ENCODE data around the gene GABBR2. TPM values are rescaled to one million over a fixed set of nuclear protein-coding genes. Genes with fewer than 3 reads are reported as not detected.

Gene GABBR2
- total and polyA plus RNA-seq, 4 donors, result 20.0 to 140 (median 93.3) TPM

DNA sequence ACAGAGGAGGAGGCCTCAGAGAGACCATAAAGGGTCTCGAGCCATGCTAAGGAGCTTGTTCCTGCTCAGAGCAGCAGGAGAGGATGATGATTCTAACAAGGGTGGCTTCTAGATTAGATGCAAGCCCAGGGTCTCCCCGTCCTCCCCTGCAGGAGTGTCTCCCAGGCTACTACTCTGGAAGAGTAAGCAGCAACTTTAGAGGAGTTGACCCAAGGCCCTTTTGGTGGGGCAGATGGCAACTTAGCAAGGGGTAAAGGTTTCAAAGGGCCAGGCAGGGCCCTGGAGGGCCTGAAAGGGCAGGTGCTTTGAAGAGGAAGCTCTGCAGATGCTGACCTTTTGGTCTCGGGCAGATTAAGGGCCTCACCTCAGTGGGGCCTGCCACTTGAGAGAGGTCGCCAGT, 174.9 kb downstream of the GABBR2 start:
- H3K4me3 ChIP-seq (ENCODE audit: low read depth, low read length), result no peak overlapping the region
- H3K9me3 ChIP-seq (ENCODE audit: control insufficient read depth, insufficient read depth, low read length), result no peaks in the 10 kb centered on the region
- H3K4me1 ChIP-seq (ENCODE audit: control insufficient read depth, insufficient read depth, low read length), result peaks cover 27% of the 10 kb centered on the region
- 98% methylated on average over 4 of the region's 4 CpGs for WGBS (ENCODE audit: insufficient coverage)
- no peak overlapping the region for H3K27ac ChIP-seq (ENCODE audit: low read depth, low read length)
- no peaks in the 10 kb centered on the region for H3K27me3 ChIP-seq (ENCODE audit: control insufficient read depth, insufficient read depth, low read length)
- DNase-seq (ENCODE audit: low read depth in 4 of 6, low spot score in 6 of 6), result no peak
- peaks cover 8% of the 10 kb centered on the region for H3K36me3 ChIP-seq (ENCODE audit: control insufficient read depth, insufficient read depth, low read length)

DNA sequence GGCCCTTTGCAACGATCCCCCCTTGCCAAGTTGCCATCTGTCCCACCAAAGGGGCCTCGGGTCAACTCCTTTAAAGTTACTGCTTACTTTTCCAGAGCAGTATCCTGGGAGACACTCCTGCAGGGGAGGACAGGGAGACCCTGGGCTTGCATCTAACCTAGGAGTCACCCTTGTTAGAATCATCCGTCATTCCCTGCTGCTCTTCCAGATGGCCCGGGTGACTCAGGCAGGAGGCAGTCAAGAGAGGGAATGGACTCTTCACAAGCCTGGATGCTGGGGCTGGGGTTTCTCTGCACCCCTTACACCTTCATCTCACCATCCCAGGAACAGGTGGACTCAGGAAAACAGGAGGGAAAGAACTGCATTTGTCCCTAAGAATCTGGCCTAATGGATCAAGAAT, 175.6 kb downstream of the GABBR2 start:
- H3K27ac ChIP-seq (ENCODE audit: low read depth, low read length), result no peak overlapping the region
- H3K36me3 ChIP-seq (ENCODE audit: control insufficient read depth, insufficient read depth, low read length), result peaks cover 8% of the 10 kb centered on the region
- H3K4me1 ChIP-seq (ENCODE audit: control insufficient read depth, insufficient read depth, low read length), result peaks cover 19% of the 10 kb centered on the region
- DNase-seq (ENCODE audit: low read depth in 4 of 6, low spot score in 6 of 6), result no peak
- whole genome bisulfite sequencing (ENCODE audit: insufficient coverage), result 31% methylated on average over 2 of the region's 4 CpGs
- H3K4me3 ChIP-seq (ENCODE audit: low read depth, low read length), result no peak overlapping the region
- peaks cover 2% of the 10 kb centered on the region for H3K9me3 ChIP-seq (ENCODE audit: control insufficient read depth, insufficient read depth, low read length)
- no peaks in the 10 kb centered on the region for H3K27me3 ChIP-seq (ENCODE audit: control insufficient read depth, insufficient read depth, low read length)

DNA sequence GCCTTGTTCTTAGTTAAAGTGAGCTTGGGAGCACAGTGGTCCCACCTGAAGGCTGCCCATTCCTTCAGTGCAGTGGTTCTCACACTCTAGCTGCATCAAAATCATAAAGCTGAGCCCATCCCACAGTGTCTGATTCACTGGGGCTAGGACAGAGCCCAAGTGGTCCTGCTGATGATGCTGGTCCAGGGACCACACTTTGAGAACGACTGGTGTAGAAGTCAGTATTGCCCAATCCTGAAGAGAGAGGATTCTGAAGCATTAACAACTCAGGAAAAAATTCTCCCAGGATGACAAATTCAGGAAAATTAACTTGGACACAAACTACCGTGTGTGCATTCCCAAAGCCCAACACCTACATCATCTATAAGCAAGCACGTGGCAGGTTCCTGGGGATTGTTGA, 176.2 kb downstream of the GABBR2 start:
- H3K9me3 ChIP-seq (ENCODE audit: control insufficient read depth, insufficient read depth, low read length), result peaks cover 2% of the 10 kb centered on the region
- H3K27ac ChIP-seq (ENCODE audit: low read depth, low read length), result no peak overlapping the region
- WGBS (ENCODE audit: insufficient coverage), result 75% methylated on average over 3 of the region's 3 CpGs
- peaks cover 19% of the 10 kb centered on the region for H3K4me1 ChIP-seq (ENCODE audit: control insufficient read depth, insufficient read depth, low read length)
- no peaks in the 10 kb centered on the region for H3K27me3 ChIP-seq (ENCODE audit: control insufficient read depth, insufficient read depth, low read length)
- peaks cover 8% of the 10 kb centered on the region for H3K36me3 ChIP-seq (ENCODE audit: control insufficient read depth, insufficient read depth, low read length)
- no peak overlapping the region for H3K4me3 ChIP-seq (ENCODE audit: low read depth, low read length)
- DNase-seq (ENCODE audit: low read depth in 4 of 6, low spot score in 6 of 6), result no peak

DNA sequence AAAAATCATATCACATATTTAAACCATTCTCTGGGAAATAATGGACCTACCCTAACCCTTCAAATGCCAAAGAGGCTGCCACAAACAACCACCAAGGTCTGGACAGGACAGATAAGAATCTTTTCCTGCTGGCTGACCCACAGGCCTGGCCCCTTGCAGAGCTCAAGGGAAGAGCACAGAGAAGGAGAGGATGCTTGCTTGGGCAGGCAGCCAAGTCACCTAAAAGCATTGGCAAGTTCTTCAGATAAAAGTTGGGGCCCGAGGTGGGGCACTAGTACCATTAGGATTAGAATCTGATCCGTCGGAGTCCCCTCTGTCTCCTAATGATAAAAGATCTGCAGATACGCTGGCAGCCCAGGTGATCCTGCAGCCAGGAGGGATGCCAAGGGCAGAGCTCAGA, 176.6 kb downstream of the GABBR2 start:
- peaks cover 19% of the 10 kb centered on the region for H3K4me1 ChIP-seq (ENCODE audit: control insufficient read depth, insufficient read depth, low read length)
- 67% methylated on average over 3 of the region's 4 CpGs for WGBS (ENCODE audit: insufficient coverage)

DNA sequence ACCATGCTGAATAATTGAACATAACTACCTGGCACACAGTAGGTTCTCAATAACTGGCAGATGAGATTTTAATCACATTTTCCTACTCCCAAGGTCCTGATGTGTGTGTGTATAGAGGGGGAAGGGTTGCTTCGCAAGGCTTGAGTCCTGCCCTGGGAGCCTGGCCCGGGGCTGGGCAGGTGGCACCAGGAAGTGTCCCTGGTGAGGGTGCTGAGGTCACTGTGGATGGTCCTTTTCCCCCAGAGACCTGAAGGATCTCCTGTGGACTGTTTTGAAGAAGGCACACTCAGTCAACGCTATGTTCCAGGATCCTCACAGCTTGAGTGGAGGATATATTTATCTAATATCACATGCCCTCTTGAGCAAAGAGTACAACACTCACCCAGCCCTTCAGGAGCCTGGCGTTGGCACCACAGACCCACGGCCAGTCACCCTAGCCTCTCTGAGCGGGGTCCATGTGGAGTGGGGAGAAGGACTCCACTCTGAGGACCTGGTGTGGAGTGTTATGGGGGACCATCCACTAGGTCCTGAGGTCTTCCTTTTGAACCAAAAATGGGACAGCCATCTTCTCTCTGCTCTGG, 177.8 kb downstream of the GABBR2 start:
- Histone ChIP-seq H3K36me3 (ENCODE audit: control insufficient read depth, insufficient read depth, low read length) (peaks cover 4% of the 10 kb centered on the region), H3K27ac (ENCODE audit: low read depth, low read length) (no peak overlapping the region), H3K9me3 (ENCODE audit: control insufficient read depth, insufficient read depth, low read length) (peaks cover 2% of the 10 kb centered on the region), H3K4me1 (ENCODE audit: control insufficient read depth, insufficient read depth, low read length) (peaks cover 19% of the 10 kb centered on the region), H3K27me3 (ENCODE audit: control insufficient read depth, insufficient read depth, low read length) (no peaks in the 10 kb centered on the region), H3K4me3 (ENCODE audit: low read depth, low read length) (no peak overlapping the region)
- 94% methylated on average over 5 of the region's 6 CpGs for WGBS (ENCODE audit: insufficient coverage)
- DNase-seq (ENCODE audit: low read depth in 4 of 6, low spot score in 6 of 6), result no peak

More for the DNA sequence above, 176.6 kb downstream of the GABBR2 start:
- H3K9me3 ChIP-seq (ENCODE audit: control insufficient read depth, insufficient read depth, low read length), result peaks cover 2% of the 10 kb centered on the region
- H3K27me3 ChIP-seq (ENCODE audit: control insufficient read depth, insufficient read depth, low read length), result no peaks in the 10 kb centered on the region
- no peak for DNase-seq (ENCODE audit: low read depth in 4 of 6, low spot score in 6 of 6)
- no peak overlapping the region for H3K27ac ChIP-seq (ENCODE audit: low read depth, low read length)
- H3K4me3 ChIP-seq (ENCODE audit: low read depth, low read length), result no peak overlapping the region
- peaks cover 8% of the 10 kb centered on the region for H3K36me3 ChIP-seq (ENCODE audit: control insufficient read depth, insufficient read depth, low read length)

DNA sequence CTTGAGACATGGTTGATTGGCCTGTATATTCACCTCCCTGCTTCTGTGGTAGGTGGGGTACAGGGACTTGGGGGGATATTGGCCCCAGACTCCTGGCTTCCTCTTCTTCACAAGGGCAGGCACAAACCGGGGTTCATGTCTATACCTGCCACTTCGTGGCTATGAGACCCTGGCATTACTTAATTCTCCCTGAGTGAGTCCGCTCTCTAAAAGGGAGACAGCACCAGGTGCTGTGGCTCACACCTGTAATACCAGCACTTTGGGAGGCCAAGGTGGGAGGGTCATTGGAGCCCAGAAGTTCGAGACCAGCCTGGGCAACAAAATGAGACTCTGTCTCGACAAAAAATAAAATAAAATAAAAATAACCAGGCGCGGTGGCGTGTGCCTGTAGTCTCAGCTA, 178.5 kb downstream of the GABBR2 start:
- Histone ChIP-seq H3K36me3 (ENCODE audit: control insufficient read depth, insufficient read depth, low read length) (peaks cover 4% of the 10 kb centered on the region), H3K27me3 (ENCODE audit: control insufficient read depth, insufficient read depth, low read length) (no peaks in the 10 kb centered on the region), H3K4me3 (ENCODE audit: low read depth, low read length) (no peak overlapping the region), H3K27ac (ENCODE audit: low read depth, low read length) (no peak overlapping the region), H3K4me1 (ENCODE audit: control insufficient read depth, insufficient read depth, low read length) (peaks cover 19% of the 10 kb centered on the region), H3K9me3 (ENCODE audit: control insufficient read depth, insufficient read depth, low read length) (peaks cover 2% of the 10 kb centered on the region)
- WGBS (ENCODE audit: insufficient coverage), result 96% methylated on average over 5 of the region's 8 CpGs
- no peak for DNase-seq (ENCODE audit: low read depth in 4 of 6, low spot score in 6 of 6)

DNA sequence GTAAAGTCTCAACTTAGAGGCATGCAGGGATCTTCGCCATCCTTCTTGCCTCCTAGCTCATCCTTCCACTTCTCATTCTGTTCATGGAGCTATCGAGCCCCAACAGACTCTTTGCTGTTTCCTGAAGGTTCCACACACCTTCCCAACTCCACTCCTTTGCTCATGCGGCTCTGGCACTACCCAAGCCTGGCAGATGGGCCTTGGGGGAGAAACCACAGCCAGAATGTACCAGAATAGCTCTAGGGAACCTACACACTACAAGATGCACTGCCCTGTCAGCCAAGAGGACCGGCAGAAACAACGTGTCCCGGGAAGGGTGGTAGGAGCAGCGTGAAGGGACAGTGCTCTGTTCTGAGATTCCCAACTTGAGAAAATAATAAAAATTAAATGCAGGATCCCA, 178.9 kb downstream of the GABBR2 start:
- H3K4me1 ChIP-seq (ENCODE audit: control insufficient read depth, insufficient read depth, low read length), result peaks cover 19% of the 10 kb centered on the region
- H3K9me3 ChIP-seq (ENCODE audit: control insufficient read depth, insufficient read depth, low read length), result peaks cover 2% of the 10 kb centered on the region
- H3K27me3 ChIP-seq (ENCODE audit: control insufficient read depth, insufficient read depth, low read length), result no peaks in the 10 kb centered on the region
- H3K27ac ChIP-seq (ENCODE audit: low read depth, low read length), result no peak overlapping the region
- peaks cover 4% of the 10 kb centered on the region for H3K36me3 ChIP-seq (ENCODE audit: control insufficient read depth, insufficient read depth, low read length)
- H3K4me3 ChIP-seq (ENCODE audit: low read depth, low read length), result no peak overlapping the region
- 93% methylated on average over 3 of the region's 7 CpGs for WGBS (ENCODE audit: insufficient coverage)
- DNase-seq (ENCODE audit: low read depth in 4 of 6, low spot score in 6 of 6), result no peak

DNA sequence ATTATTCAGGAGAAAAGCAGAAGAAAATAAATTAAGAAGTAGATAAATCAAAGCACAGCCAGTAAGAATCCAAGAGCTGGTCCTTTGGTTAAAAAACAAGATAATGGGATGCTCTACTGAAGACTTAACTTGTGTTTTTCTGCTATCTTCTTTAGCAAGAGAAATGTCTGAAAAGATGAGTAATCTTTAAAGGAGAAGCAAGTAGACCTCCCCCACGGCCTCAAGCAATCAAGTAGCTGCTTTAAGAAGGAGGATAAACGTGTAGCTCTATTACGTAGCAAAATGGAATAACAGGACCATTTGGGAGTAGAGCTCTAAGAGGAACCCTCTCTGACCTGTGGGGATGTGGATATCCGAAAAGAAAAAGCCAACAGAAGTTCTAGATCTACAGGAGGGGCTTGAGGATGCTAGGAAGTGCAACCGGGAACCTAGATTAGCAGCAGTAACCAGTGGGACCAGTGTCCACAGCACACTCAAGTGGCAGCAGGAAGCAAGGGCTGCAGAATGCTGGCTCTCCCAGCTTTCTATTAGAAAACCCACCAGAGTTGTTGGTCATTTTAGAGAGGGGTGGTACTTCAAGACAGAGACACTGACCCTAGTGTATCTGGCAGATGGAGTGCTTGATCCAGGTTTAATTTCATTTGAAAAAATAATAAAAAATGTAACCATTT, 185.4 kb downstream of the GABBR2 start:
- H3K27me3 ChIP-seq (ENCODE audit: control insufficient read depth, insufficient read depth, low read length), result no peaks in the 10 kb centered on the region
- WGBS (ENCODE audit: insufficient coverage), result 60% methylated on average over 5 of the region's 5 CpGs
- H3K4me3 ChIP-seq (ENCODE audit: low read depth, low read length), result no peak overlapping the region
- peaks cover 12% of the 10 kb centered on the region for H3K4me1 ChIP-seq (ENCODE audit: control insufficient read depth, insufficient read depth, low read length)
- H3K9me3 ChIP-seq (ENCODE audit: control insufficient read depth, insufficient read depth, low read length), result no peaks in the 10 kb centered on the region
- H3K27ac ChIP-seq (ENCODE audit: low read depth, low read length), result no peak overlapping the region
- DNase-seq (ENCODE audit: low read depth in 4 of 6, low spot score in 6 of 6), result no peak
- peaks cover 3% of the 10 kb centered on the region for H3K36me3 ChIP-seq (ENCODE audit: control insufficient read depth, insufficient read depth, low read length)

DNA sequence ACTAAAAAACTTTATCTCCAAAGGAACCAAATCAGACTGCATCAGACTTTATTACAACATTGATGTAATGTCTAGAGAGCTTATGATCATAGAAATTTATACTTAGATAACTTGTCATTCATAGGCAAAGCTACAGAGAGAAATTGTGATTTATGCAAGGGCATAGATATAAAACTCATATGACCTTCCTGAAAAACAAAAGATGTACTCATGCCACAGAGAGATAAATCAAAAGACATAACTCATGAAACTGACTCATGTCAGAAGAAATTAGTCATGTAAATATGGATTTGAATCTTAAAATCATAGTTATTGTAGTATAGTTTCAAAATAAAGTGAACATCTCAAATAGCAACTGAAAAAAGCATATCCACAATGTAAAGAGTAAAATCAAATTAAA, 186.2 kb downstream of the GABBR2 start:
- H3K27ac ChIP-seq (ENCODE audit: low read depth, low read length), result no peak overlapping the region

DNA sequence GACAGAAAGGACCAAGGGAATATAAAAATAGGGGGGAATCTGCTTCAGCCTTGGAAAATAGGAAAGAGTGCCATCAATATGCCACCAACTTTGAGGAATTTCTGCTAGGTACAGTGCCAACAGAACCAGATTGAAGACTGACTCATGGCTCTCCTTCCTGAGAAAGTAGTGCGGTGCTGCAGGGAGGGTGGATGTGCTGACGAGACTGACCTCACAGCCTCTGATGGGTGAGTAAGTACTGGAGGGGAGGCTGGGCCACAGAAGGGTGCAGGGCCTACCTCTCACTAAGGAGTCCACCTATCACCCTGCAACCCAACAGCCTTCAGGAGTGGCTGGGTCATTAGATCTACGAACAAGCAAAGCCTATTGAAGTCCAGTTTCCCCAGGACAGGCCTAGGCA, 187.6 kb downstream of the GABBR2 start:
- no peak overlapping the region for H3K27ac ChIP-seq (ENCODE audit: low read depth, low read length)
- peaks cover 15% of the 10 kb centered on the region for H3K4me1 ChIP-seq (ENCODE audit: control insufficient read depth, insufficient read depth, low read length)
- no peak for DNase-seq (ENCODE audit: low read depth in 4 of 6, low spot score in 6 of 6)
- no peaks in the 10 kb centered on the region for H3K27me3 ChIP-seq (ENCODE audit: control insufficient read depth, insufficient read depth, low read length)
- 88% methylated on average over 1 of the region's 3 CpGs for WGBS (ENCODE audit: insufficient coverage)
- peaks cover 3% of the 10 kb centered on the region for H3K36me3 ChIP-seq (ENCODE audit: control insufficient read depth, insufficient read depth, low read length)
- peaks cover 1% of the 10 kb centered on the region for H3K9me3 ChIP-seq (ENCODE audit: control insufficient read depth, insufficient read depth, low read length)
- no peak overlapping the region for H3K4me3 ChIP-seq (ENCODE audit: low read depth, low read length)

More for the DNA sequence above, 186.2 kb downstream of the GABBR2 start:
- Histone ChIP-seq H3K9me3 (ENCODE audit: control insufficient read depth, insufficient read depth, low read length) (peaks cover 1% of the 10 kb centered on the region), H3K4me3 (ENCODE audit: low read depth, low read length) (no peak overlapping the region), H3K4me1 (ENCODE audit: control insufficient read depth, insufficient read depth, low read length) (peaks cover 12% of the 10 kb centered on the region), H3K27me3 (ENCODE audit: control insufficient read depth, insufficient read depth, low read length) (no peaks in the 10 kb centered on the region), H3K36me3 (ENCODE audit: control insufficient read depth, insufficient read depth, low read length) (peaks cover 3% of the 10 kb centered on the region)
- no peak for DNase-seq (ENCODE audit: low read depth in 4 of 6, low spot score in 6 of 6)

All from spinal cord (tissue), 10 donors.